Activated T-cell treated with anti-CD3 and anti-CD28 coated beads for 48 hours (primary cell): ENCODE measurements around the gene HHEX.

Experiments
- DNase-seq: peaks from one replicate; pipeline ENCODE4 v3.0.0-alpha.2; 2020; ENCODE audit warnings: low read depth

The HHEX gene

GRCh38 chr10:92693534-92693893, 3.8 kb downstream of the HHEX start:
- no peak for DNase-seq

GRCh38 chr10:92695679-92696605, 6.2 kb downstream of the HHEX start:
- DNase-seq = no peak

GRCh38 chr10:92696606-92697383, 7.0 kb downstream of the HHEX start:
- no peak for DNase-seq

GRCh38 chr10:92697663-92698511, 8.1 kb downstream of the HHEX start:
- DNase-seq = no peak

GRCh38 chr10:92699193-92699517, 9.4 kb downstream of the HHEX start:
- DNase-seq = no peak

GRCh38 chr10:92699518-92700381, 10.0 kb downstream of the HHEX start:
- no peak for DNase-seq

GRCh38 chr10:92702301-92702916, 12.7 kb downstream of the HHEX start:
- DNase-seq = no peak

GRCh38 chr10:92712016-92712889, 22.5 kb downstream of the HHEX start:
- no peak for DNase-seq

- no peak for DNase-seq
These were observed 24.5 kb downstream of the HHEX start for GRCh38 chr10:92714152-92714845.

GRCh38 chr10:92714872-92715271, 25.1 kb downstream of the HHEX start:
- DNase-seq = no peak

- no peak for DNase-seq
These were observed 30.5 kb downstream of the HHEX start for GRCh38 chr10:92719991-92720830.

GRCh38 chr10:92720831-92721165, 31.0 kb downstream of the HHEX start:
- DNase-seq = no peak

GRCh38 chr10:92722349-92722748, 32.6 kb downstream of the HHEX start:
- DNase-seq = no peak

- DNase-seq = no peak
These were observed 37.4 kb downstream of the HHEX start for GRCh38 chr10:92727141-92727540.

- DNase-seq = no peak
These were observed 37.8 kb downstream of the HHEX start for GRCh38 chr10:92727550-92727949.

- DNase-seq = no peak
These were observed 40.1 kb downstream of the HHEX start for GRCh38 chr10:92729886-92730285.

GRCh38 chr10:92732958-92733357, 43.2 kb downstream of the HHEX start:
- no peak for DNase-seq

- DNase-seq = no peak
These were observed 44.5 kb downstream of the HHEX start for GRCh38 chr10:92734301-92734700.

GRCh38 chr10:92735938-92736337, 46.2 kb downstream of the HHEX start:
- no peak for DNase-seq
